SK-N-SH (cell line): ENCODE results near the gene SCYGR5.

ENCODE experiments used
- ELF1 ChIP-seq: IDR thresholded peaks from 2 replicates; pipeline ENCODE4 v1.4.0; 2012
- EP300 ChIP-seq, 2 experiments: IDR thresholded peaks; 2 replicates each; pipeline versions ENCODE4 v1.4.0 to v1.6.1; 2012; ENCODE audit warnings: borderline replicate concordance in 1 of 2, low read depth in 1 of 2, low read length in 1 of 2
- EZH2phosphoT487 ChIP-seq: fragments of 200-600 bp; sonication (generic); IDR thresholded peaks from 2 replicates; pipeline ENCODE4 v1.6.1; 2017; ENCODE audit warnings: low read depth, mixed run types, mild to moderate bottlenecking, antibody characterized with exemption, moderate library complexity, borderline replicate concordance
- POLR2AphosphoS5 ChIP-seq: IDR thresholded peaks from 2 replicates; pipeline ENCODE4 v1.6.1; 2012; ENCODE audit warnings: low read depth, low read length
- RAD21 ChIP-seq: IDR thresholded peaks from 2 replicates; pipeline ENCODE4 v1.6.1; 2012; ENCODE audit warnings: mild to moderate bottlenecking, low read length
- RFX5 ChIP-seq: IDR thresholded peaks from 2 replicates; pipeline ENCODE4 v1.6.1; 2012; ENCODE audit warnings: mild to moderate bottlenecking, improper control_type of control experiment, low read length
- TF ChIP-seq, protein P1 (sequence below): fragments of 200-600 bp; sonication (generic); IDR thresholded peaks from 2 replicates; pipeline ENCODE4 v1.6.1; 2017; ENCODE audit warnings: antibody characterized with exemption, mild to moderate bottlenecking, moderate library complexity
- TF ChIP-seq, protein P2 (sequence below): IDR thresholded peaks from 2 replicates; pipeline ENCODE4 v1.4.0; 2012; ENCODE audit warnings: low read depth, borderline replicate concordance

DNA sequence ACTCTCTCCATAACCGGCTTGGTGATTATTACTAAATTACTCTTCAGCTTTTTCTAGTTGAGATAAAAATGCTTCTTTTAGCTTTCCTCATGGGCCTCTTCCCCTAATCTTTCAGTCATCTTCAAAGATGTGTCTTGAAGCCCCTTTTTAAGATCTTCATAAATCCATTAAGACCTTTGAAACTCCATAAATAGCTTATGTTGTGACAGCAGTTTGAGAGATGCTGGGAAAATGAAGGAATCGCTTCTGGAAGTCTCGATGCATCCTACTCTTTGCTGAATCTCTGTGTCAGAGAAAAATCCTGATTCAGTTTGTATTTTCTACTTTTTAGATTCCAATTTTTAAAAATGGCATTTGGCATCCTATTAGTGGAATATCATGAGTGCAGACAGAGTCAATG lies 36.3 kb upstream of the SCYGR5 start:
- TF ChIP-seq EZH2phosphoT487: no peak
- TF ChIP-seq, protein P1, sequence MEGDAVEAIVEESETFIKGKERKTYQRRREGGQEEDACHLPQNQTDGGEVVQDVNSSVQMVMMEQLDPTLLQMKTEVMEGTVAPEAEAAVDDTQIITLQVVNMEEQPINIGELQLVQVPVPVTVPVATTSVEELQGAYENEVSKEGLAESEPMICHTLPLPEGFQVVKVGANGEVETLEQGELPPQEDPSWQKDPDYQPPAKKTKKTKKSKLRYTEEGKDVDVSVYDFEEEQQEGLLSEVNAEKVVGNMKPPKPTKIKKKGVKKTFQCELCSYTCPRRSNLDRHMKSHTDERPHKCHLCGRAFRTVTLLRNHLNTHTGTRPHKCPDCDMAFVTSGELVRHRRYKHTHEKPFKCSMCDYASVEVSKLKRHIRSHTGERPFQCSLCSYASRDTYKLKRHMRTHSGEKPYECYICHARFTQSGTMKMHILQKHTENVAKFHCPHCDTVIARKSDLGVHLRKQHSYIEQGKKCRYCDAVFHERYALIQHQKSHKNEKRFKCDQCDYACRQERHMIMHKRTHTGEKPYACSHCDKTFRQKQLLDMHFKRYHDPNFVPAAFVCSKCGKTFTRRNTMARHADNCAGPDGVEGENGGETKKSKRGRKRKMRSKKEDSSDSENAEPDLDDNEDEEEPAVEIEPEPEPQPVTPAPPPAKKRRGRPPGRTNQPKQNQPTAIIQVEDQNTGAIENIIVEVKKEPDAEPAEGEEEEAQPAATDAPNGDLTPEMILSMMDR: no peak
- TF ChIP-seq POLR2AphosphoS5: no peak
- TF ChIP-seq RFX5: no peak
- TF ChIP-seq ELF1: no peak
- no peak for TF ChIP-seq RAD21
- TF ChIP-seq EP300 (IDR thresholded peaks at IDR 0.05; ENCODE audit: borderline replicate concordance in 1 of 2, low read depth in 1 of 2, low read length in 1 of 2): no peak
- TF ChIP-seq, protein P2, sequence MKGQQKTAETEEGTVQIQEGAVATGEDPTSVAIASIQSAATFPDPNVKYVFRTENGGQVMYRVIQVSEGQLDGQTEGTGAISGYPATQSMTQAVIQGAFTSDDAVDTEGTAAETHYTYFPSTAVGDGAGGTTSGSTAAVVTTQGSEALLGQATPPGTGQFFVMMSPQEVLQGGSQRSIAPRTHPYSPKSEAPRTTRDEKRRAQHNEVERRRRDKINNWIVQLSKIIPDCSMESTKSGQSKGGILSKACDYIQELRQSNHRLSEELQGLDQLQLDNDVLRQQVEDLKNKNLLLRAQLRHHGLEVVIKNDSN: no peak
